Osteoblast (primary cell): ENCODE data around the gene LRCH4. TPM values are rescaled to one million over a fixed set of nuclear protein-coding genes. Genes with fewer than 3 reads are reported as not detected.
A peak's percentile ranks its signal among the peaks of the same experiment; 100 is the strongest.

ENCODE experiments used
- DNase-seq: peaks from one replicate; pipeline ENCODE4 v3.0.0; 2011; ENCODE audit warnings: low spot score, mixed read lengths; ENCODE audit not compliant: insufficient read length; ENCODE audit errors: missing footprints
- H2AFZ ChIP-seq: 2 replicates; pipeline ENCODE4 v1.6.0; 2011; ENCODE audit warnings: mild to moderate bottlenecking, low read length
- H3K27ac ChIP-seq: 2 replicates; pipeline ENCODE4 v1.5.1; 2011; ENCODE audit warnings: mild to moderate bottlenecking, low read depth, low read length, moderate library complexity
- H3K27me3 ChIP-seq: 2 replicates; pipeline ENCODE4 v1.6.0; 2012; ENCODE audit warnings: mild to moderate bottlenecking, control low read depth, inconsistent platforms, low read length, moderate library complexity; ENCODE audit not compliant: insufficient read depth
- H3K36me3 ChIP-seq: 2 replicates; pipeline ENCODE4 v1.5.1; 2011; ENCODE audit warnings: mild to moderate bottlenecking, low read length, control low read depth, moderate library complexity; ENCODE audit not compliant: insufficient read depth
- H3K4me1 ChIP-seq: 2 replicates; pipeline ENCODE4 v1.5.1; 2011; ENCODE audit warnings: mild to moderate bottlenecking, low read length, control low read depth, moderate library complexity; ENCODE audit not compliant: insufficient read depth
- H3K4me2 ChIP-seq: 2 replicates; pipeline ENCODE4 v1.6.0; 2011; ENCODE audit warnings: mild to moderate bottlenecking, low read length; ENCODE audit not compliant: insufficient read depth
- H3K4me3 ChIP-seq: fragments of 200-600 bp; sonication (generic); 3 replicates; pipeline ENCODE4 v1.5.1; 2012; ENCODE audit warnings: mild to moderate bottlenecking, low read length, inconsistent platforms; ENCODE audit not compliant: insufficient read depth
- H3K79me2 ChIP-seq: 2 replicates; pipeline ENCODE4 v1.6.0; 2012; ENCODE audit warnings: mild to moderate bottlenecking, low read length, control low read depth, inconsistent platforms; ENCODE audit not compliant: insufficient read depth
- H3K9me3 ChIP-seq: 2 replicates; pipeline ENCODE4 v1.5.1; 2011; ENCODE audit warnings: low read depth, low read length, control low read depth
- H4K20me1 ChIP-seq: 2 replicates; pipeline ENCODE4 v1.6.0; 2012; ENCODE audit warnings: mild to moderate bottlenecking, low read length, control low read depth; ENCODE audit not compliant: insufficient read depth
- total RNA-seq: library from RNA; depleted of rRNA; stranded (reverse); fragments of >200 nt; gene quantifications from 2 replicates; pipeline ENCODE4 v1.2.3, GENCODE V29; 2012
- TF ChIP-seq, protein P1 (sequence below): IDR thresholded peaks from 2 replicates; pipeline ENCODE4 v1.5.1; 2011; ENCODE audit warnings: mild to moderate bottlenecking, low read depth, low read length, moderate library complexity; ENCODE audit errors: extremely low read depth

LRCH4 gene
- total RNA-seq, 1 donor: 14.5 TPM

DNA sequence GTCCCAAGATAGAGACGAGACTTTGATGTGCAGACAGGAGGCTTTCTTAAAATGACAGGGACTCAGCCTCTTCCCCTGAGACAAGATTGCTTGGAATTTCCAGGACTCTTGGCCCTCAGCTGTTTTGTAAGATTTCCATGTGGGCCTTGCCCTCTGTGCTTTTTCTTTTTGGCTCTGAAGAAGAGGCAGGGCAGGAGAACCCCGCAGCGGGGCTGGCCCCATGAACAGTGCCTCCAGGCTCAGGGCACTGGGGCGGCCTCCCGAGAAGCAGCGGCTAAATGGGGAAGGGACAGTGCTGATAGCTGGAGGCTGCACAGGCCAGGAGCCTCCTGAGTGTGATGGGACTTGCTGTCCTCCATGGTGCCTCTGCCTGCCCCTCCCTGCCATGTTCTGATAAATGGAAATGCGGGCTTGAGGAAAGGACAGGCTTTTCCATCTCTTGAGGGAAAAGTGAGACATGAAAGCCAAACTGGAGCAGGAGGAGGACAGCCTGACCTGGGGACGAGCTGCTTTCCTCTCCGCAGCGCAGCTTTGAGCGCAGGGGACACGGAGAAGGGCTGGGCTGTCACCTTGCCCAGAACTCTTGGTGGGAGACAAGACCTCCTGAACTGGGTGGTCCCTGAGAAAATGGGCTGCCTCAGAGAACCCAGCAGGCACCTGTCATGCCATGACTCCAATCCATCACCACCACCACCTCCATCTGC is 24.3 kb downstream of the LRCH4 start:
- no peak overlapping the region for H3K27ac ChIP-seq
- DNase-seq: peak; percentile 14
- TF ChIP-seq, protein P1, sequence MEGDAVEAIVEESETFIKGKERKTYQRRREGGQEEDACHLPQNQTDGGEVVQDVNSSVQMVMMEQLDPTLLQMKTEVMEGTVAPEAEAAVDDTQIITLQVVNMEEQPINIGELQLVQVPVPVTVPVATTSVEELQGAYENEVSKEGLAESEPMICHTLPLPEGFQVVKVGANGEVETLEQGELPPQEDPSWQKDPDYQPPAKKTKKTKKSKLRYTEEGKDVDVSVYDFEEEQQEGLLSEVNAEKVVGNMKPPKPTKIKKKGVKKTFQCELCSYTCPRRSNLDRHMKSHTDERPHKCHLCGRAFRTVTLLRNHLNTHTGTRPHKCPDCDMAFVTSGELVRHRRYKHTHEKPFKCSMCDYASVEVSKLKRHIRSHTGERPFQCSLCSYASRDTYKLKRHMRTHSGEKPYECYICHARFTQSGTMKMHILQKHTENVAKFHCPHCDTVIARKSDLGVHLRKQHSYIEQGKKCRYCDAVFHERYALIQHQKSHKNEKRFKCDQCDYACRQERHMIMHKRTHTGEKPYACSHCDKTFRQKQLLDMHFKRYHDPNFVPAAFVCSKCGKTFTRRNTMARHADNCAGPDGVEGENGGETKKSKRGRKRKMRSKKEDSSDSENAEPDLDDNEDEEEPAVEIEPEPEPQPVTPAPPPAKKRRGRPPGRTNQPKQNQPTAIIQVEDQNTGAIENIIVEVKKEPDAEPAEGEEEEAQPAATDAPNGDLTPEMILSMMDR: no peak
- no peaks in the 10 kb centered on the region for H3K79me2 ChIP-seq
- peaks cover 6% of the 10 kb centered on the region for H3K4me1 ChIP-seq
- no peaks in the 10 kb centered on the region for H4K20me1 ChIP-seq
- H3K4me3 ChIP-seq: no peak overlapping the region
- H2AFZ ChIP-seq: no peak overlapping the region
- no peaks in the 10 kb centered on the region for H3K27me3 ChIP-seq
- no peaks in the 10 kb centered on the region for H3K9me3 ChIP-seq
- peaks cover 3% of the 10 kb centered on the region for H3K36me3 ChIP-seq
- no peak overlapping the region for H3K4me2 ChIP-seq

DNA sequence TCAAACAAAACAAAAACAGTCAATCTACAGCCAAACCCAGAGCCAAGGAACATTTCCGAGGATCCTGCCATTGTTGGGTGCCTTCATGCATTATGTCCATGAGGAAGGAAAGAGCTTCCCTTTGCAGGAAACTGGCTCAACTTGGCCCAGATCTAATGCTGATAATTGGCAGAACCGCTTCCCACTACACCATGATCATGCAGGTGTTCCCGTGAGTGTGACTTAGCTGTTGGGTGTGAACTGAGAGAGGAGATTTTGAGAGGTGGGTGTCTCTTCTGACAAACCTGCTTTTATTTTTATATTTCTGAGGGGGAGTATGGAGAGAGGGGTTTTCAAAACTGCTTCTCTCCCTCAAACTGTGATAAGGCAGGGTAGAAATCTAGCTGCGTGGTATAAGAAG is 26.8 kb downstream of the LRCH4 start:
- Histone ChIP-seq H3K4me3 (no peak overlapping the region), H3K27me3 (no peaks in the 10 kb centered on the region), H3K36me3 (peaks cover 3% of the 10 kb centered on the region), H3K9me3 (no peaks in the 10 kb centered on the region), H3K4me2 (no peak overlapping the region), H2AFZ (no peak overlapping the region), H3K27ac (no peak overlapping the region), H3K4me1 (peaks cover 12% of the 10 kb centered on the region), H4K20me1 (no peaks in the 10 kb centered on the region), H3K79me2 (no peaks in the 10 kb centered on the region)
- TF ChIP-seq, protein P1: no peak
- no peak for DNase-seq

DNA sequence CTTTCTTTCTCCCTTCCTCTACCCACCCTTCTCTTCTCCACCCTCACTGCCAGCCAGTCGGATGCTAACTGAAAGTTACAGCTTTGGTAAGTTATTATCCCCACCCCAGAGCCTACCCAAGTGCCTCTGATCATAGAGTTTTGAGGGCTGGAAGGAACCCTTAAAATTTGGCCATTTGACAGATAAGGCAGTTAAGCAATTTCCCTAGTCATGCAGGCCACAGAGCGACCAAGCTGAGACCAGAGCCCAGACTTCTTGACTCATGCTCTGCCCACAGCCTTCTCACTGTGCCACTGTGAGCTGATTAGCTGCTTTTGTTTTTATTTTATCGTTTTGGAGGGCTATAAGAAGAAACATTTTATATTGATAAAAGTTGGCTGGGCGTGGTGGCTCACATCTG is 29.4 kb downstream of the LRCH4 start:
- Histone ChIP-seq H3K4me1 (peaks cover 12% of the 10 kb centered on the region), H3K4me3 (no peak overlapping the region)

DNA sequence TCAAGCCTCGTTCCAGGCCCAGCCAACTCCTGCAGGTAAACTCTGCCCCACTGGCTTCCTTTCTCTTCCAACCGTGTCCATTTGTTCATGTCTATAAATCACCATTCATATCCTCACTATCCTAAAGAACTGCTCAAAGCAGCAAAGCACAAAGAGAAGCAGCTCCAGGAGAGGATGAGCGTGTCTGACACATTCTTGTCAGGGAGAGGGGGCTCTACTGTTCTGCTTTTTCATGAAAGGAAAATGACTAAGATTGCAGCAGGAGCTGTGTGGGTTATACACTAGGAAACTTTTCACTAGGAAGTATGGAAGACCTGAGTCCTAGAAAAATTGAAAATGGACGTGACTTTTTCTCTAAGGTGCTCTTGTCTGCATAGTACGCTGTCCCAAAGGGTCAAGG is 30.2 kb downstream of the LRCH4 start:
- Histone ChIP-seq H3K4me1 (peaks cover 12% of the 10 kb centered on the region), H2AFZ (no peak overlapping the region)

More for the DNA sequence above, 29.4 kb downstream of the LRCH4 start:
- Histone ChIP-seq H2AFZ (peak overlapping the region; percentile 80), H3K79me2 (no peaks in the 10 kb centered on the region), H3K9me3 (no peaks in the 10 kb centered on the region), H3K4me2 (peak overlapping the region; percentile 26), H3K27me3 (no peaks in the 10 kb centered on the region), H3K36me3 (peaks cover 16% of the 10 kb centered on the region), H4K20me1 (no peaks in the 10 kb centered on the region), H3K27ac (peak overlapping the region; percentile 55)
- TF ChIP-seq, protein P1: no peak
- DNase-seq: peak; percentile 93

More for the DNA sequence above, 30.2 kb downstream of the LRCH4 start:
- Histone ChIP-seq H3K79me2 (no peaks in the 10 kb centered on the region), H3K4me3 (no peak overlapping the region), H3K4me2 (no peak overlapping the region), H3K36me3 (peaks cover 16% of the 10 kb centered on the region), H3K27ac (no peak overlapping the region), H3K27me3 (no peaks in the 10 kb centered on the region), H3K9me3 (no peaks in the 10 kb centered on the region), H4K20me1 (no peaks in the 10 kb centered on the region)
- DNase-seq: peak; percentile 56
- TF ChIP-seq, protein P1: no peak
